HepG2 (cell line): ENCODE measurements around the gene PDGFA. TPM values are rescaled to one million over a fixed set of nuclear protein-coding genes. Genes with fewer than 3 reads are reported as not detected.

ENCODE experiments used
- EP300 ChIP-seq, 3 experiments: sonication (generic) in 1 of 3; formaldehyde crosslinking in 1 of 3; IDR thresholded peaks; 2 replicates each; pipeline versions ENCODE4 v1.5.1 to v1.6.1; 2011 to 2020; ENCODE audit warnings: low read depth in 2 of 3, low read length in 2 of 3, borderline replicate concordance in 1 of 3, improper control_type of control experiment in 1 of 3, mild to moderate bottlenecking in 1 of 3, missing genetic modification reagents in 1 of 3, moderate library complexity in 1 of 3
- FOXA3 ChIP-seq: IDR thresholded peaks from 2 replicates; pipeline ENCODE4 v1.6.1; 2016; ENCODE audit warnings: missing genetic modification reagents, missing compliant biosample characterization
- HOXA5 ChIP-seq: sonication (generic); formaldehyde crosslinking; IDR thresholded peaks from 2 replicates; pipeline ENCODE4 v1.4.0; 2020; ENCODE audit warnings: missing genetic modification reagents
- NFIC ChIP-seq: IDR thresholded peaks from 2 replicates; pipeline ENCODE4 v1.6.1; 2012; ENCODE audit warnings: mild to moderate bottlenecking, low read length, inconsistent platforms
- RERE ChIP-seq: IDR thresholded peaks from 2 replicates; pipeline ENCODE4 v1.6.1; 2016; ENCODE audit warnings: low read depth, missing genetic modification reagents, missing compliant biosample characterization
- RXRB ChIP-seq: IDR thresholded peaks from 2 replicates; pipeline ENCODE4 v1.6.1; 2016; ENCODE audit warnings: borderline replicate concordance, missing genetic modification reagents, missing compliant biosample characterization
- UBTF ChIP-seq: sonication (generic); formaldehyde crosslinking; IDR thresholded peaks from 2 replicates; pipeline ENCODE4 v1.4.0; 2020; ENCODE audit warnings: mild to moderate bottlenecking, missing genetic modification reagents
- ZBTB10 ChIP-seq: sonication (generic); formaldehyde crosslinking; IDR thresholded peaks from 2 replicates; pipeline ENCODE4 v1.4.0; 2020; ENCODE audit warnings: missing genetic modification reagents, borderline replicate concordance
- ZNF383 ChIP-seq: sonication (generic); formaldehyde crosslinking; IDR thresholded peaks from 2 replicates; pipeline ENCODE4 v1.4.0; 2020; ENCODE audit warnings: missing genetic modification reagents, mild to moderate bottlenecking, borderline replicate concordance
- ZNF740 ChIP-seq: sonication (generic); formaldehyde crosslinking; IDR thresholded peaks from 2 replicates; pipeline ENCODE4 v1.4.0; 2020; ENCODE audit warnings: missing genetic modification reagents
- polyA plus RNA-seq, 8 experiments: library from polyadenylated mRNA; depleted of rRNA in 3 of 8; stranded (reverse) in 7 of 8; unstranded in 1 of 8; fragments of >200 nt; fragmentation: Illumina TruSeq in 4 of 8; extraction: Trizol in 4 of 8; gene quantifications; 2 replicates each; pipeline versions ENCODE4 v1.2.1 to v1.2.3, GENCODE V29; 2011 to 2016; ENCODE audit warnings: low read depth in 4 of 8, missing spikeins in 1 of 8, mixed read lengths in 1 of 8; ENCODE audit not compliant: insufficient read depth in 1 of 8
- total RNA-seq, 5 experiments: library from RNA; depleted of rRNA; stranded (reverse); fragments of >200 nt; fragmentation: Illumina TruSeq; extraction: Trizol; gene quantifications; 2 replicates each; pipeline ENCODE4 v1.2.3, GENCODE V29; 2016; ENCODE audit warnings: low read depth in 1 of 5
- TF ChIP-seq, protein P1 (sequence below): sonication (generic); formaldehyde crosslinking; IDR thresholded peaks from 2 replicates; pipeline ENCODE4 v1.8.1; 2023; ENCODE audit warnings: missing genetic modification reagents, inconsistent platforms, borderline replicate concordance
- TF ChIP-seq, protein P2 (sequence below): sonication (generic); formaldehyde crosslinking; IDR thresholded peaks from 2 replicates; pipeline ENCODE4 v1.5.0; 2020; ENCODE audit warnings: mild to moderate bottlenecking, missing genetic modification reagents, moderate library complexity

The PDGFA gene
- total and polyA plus RNA-seq, 2 of the 13 experiments (the other 11 are each of a cell fraction or from before 2014, with no cell fraction given) = 1.5 to 3.4 TPM

DNA sequence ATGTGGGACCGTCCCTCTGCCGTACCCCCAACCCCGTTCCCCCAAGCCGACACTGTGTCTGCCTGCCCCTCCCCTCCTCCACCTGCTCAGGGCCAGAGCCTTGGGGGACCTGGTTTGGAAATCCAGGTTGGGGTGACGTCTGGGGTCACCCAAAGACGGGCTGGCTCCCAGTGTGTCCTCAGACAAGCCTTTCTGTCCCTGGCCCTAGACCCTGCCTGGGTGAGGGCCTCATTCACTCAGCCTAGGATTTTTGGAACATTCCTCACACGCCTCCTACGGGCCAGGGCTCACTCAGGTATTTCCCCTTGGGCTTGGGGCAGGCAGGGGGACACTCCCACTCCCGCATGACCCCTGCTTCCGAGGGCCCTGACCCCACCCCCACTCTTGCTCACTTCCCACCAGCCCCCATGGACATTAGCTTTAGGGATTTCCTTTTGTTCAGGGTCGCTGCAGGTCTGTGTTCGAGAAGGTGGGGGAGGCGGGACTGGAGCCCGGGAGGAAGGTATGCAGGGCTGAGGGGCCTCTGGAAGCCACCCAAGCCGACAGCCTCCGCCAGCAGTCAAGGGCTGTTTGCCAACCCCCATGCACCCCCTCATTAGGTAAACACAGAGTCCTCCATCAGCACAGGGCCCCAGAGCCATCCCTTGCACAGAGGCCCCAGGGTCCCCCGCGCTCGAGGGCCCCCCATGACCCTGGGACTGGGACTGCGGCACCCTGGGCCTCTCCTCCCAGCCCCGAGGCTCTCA is 35.1 kb downstream of the PDGFA start (continued):
- TF ChIP-seq RXRB (no peak), ZNF383 (CRISPR knock-in tag) (no peak), NFIC (peak; percentile 43; the same call in 1 of the 2 replicates), UBTF (peak; percentile 44), HOXA5 (no peak), RERE (peak; percentile 42; the same call in 1 of the 2 replicates), EP300 (IDR thresholded peaks at IDR 0.05; ENCODE audit: low read depth in 2 of 2, low read length in 2 of 2) (peak in 1 of 2 experiments; percentile 45; a peak in 1 of 4 replicates), EP300 (CRISPR knock-in tag; IDR thresholded peaks at IDR 0.05; ENCODE audit: borderline replicate concordance) (no peak; the same call in 1 of the 2 replicates), ZNF740 (CRISPR knock-in tag) (0 out of 2 replicates have a peak, but pooled peaks have one; percentile 66), FOXA3 (CRISPR knock-in tag) (peak; percentile 69), ZBTB10 (peak; percentile 98)
- TF ChIP-seq, protein P1, sequence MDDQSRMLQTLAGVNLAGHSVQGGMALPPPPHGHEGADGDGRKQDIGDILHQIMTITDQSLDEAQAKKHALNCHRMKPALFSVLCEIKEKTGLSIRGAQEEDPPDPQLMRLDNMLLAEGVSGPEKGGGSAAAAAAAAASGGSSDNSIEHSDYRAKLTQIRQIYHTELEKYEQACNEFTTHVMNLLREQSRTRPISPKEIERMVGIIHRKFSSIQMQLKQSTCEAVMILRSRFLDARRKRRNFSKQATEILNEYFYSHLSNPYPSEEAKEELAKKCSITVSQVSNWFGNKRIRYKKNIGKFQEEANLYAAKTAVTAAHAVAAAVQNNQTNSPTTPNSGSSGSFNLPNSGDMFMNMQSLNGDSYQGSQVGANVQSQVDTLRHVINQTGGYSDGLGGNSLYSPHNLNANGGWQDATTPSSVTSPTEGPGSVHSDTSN (CRISPR knock-in tag) = no peak
- TF ChIP-seq, protein P2, sequence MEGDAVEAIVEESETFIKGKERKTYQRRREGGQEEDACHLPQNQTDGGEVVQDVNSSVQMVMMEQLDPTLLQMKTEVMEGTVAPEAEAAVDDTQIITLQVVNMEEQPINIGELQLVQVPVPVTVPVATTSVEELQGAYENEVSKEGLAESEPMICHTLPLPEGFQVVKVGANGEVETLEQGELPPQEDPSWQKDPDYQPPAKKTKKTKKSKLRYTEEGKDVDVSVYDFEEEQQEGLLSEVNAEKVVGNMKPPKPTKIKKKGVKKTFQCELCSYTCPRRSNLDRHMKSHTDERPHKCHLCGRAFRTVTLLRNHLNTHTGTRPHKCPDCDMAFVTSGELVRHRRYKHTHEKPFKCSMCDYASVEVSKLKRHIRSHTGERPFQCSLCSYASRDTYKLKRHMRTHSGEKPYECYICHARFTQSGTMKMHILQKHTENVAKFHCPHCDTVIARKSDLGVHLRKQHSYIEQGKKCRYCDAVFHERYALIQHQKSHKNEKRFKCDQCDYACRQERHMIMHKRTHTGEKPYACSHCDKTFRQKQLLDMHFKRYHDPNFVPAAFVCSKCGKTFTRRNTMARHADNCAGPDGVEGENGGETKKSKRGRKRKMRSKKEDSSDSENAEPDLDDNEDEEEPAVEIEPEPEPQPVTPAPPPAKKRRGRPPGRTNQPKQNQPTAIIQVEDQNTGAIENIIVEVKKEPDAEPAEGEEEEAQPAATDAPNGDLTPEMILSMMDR (CRISPR knock-in tag) = peak; percentile 25; the same call in 1 of the 2 replicates
